Raji (cell line): ENCODE results near the gene SORL1-AS1.

Experiments
- POLR2A ChIP-seq: IDR thresholded peaks from 2 replicates; pipeline ENCODE4 v1.6.1; 2011; ENCODE audit warnings: low read depth, low read length, control low read depth; ENCODE audit not compliant: insufficient read depth

The SORL1-AS1 gene

DNA sequence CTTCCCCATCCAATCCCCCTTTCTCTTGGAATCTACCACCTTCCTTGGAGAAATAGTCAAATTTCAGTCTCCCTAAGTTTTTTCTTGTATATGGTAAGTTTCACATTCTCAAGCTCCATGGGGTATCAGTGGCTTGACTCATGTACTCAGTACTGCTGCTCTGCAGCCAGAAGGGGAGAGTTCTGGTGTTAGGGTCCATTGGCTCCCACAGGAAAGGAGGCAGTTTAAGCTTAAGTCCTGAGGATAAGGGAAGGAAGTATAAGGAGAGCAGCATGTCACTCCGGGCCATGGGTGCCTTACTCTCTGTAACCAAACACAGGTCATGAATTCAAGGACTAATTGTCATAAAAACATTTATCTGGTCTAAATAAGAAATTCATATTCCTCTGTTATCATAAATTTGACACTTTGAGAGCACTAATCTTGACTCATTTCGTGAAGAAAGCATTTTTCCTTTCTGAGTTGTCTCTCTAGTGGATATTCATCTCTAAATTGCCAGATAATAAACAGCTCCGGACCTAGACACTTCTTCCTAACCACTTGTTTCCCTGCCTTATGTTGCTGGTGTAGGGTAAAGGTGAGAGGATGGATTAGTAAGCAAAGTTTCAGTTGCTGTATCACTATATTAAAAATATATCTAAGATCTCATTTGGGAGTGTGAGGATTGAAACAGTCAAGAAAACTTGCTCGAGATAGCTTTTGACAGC, 20.8 kb downstream of the SORL1-AS1 start:
- no peak for TF ChIP-seq POLR2A

- no peak for TF ChIP-seq POLR2A
Measured at GRCh38 chr11:121429556-121429955, 23.2 kb downstream of the SORL1-AS1 start.

DNA sequence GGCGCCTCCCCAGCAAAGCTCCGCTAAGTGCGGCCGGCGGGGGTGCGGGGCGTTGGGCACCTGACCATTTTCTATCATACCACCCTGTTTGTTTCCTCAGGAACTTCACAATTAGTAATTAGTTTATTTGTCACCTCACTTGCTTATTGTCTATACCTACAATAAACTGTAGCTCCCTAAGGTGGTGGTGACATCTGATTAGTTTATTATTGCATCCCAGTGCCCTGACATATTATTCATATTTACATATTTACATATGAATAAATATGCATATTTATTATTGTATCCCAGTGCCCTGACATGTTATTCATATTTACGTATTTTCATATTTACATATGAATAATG, 25.4 kb downstream of the SORL1-AS1 start:
- no peak for TF ChIP-seq POLR2A

- no peak for TF ChIP-seq POLR2A
Measured at GRCh38 chr11:121426476-121427399, 26.0 kb downstream of the SORL1-AS1 start.

DNA sequence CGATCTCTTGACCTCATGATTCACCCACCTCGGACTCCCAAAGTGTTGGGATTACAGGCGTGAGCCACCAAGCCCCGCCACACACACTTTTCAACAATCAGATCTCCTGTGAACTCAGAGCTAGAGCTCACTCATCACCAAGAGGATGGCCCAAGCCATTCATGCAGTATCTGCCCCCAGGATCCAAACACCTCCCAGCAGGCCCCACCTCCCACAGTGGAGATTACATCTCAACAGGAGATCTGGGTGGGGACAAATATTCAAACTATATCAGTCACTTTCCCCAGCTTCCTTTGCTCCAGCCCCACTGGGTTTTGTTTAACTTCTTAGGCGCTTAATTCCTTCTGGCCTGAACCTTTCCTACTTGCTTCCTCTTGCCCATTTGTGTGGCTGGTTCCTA, 26.9 kb downstream of the SORL1-AS1 start:
- TF ChIP-seq POLR2A, result no peak

DNA sequence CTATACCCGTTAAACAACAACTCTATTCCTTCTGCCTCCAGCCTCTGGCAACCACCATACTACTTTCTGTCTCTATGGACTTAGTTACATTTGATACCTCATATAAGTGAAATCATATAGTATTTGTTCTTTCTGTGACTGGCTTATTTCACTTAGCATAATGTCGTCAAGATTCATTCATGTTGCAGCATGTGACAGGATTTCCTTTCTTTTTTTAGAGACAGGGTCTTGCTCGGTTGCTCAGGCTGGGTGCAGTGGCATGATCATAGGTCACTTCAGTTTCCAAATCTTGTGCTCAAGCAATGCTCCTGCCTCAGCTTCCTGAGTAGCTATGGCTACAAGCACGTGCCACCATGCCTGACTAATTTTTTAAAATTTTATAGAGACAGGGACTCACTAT, 30.1 kb downstream of the SORL1-AS1 start:
- TF ChIP-seq POLR2A, result no peak

- TF ChIP-seq POLR2A, result no peak
Measured at GRCh38 chr11:121421149-121421901, 31.4 kb downstream of the SORL1-AS1 start.

GRCh38 chr11:121420398-121420797, 32.4 kb downstream of the SORL1-AS1 start:
- no peak for TF ChIP-seq POLR2A

GRCh38 chr11:121419836-121420235, 32.9 kb downstream of the SORL1-AS1 start:
- no peak for TF ChIP-seq POLR2A

- TF ChIP-seq POLR2A, result 0 out of 2 replicates have a peak, but pooled peaks have one; percentile 19
Measured at GRCh38 chr11:121418625-121419114, 34.1 kb downstream of the SORL1-AS1 start.

DNA sequence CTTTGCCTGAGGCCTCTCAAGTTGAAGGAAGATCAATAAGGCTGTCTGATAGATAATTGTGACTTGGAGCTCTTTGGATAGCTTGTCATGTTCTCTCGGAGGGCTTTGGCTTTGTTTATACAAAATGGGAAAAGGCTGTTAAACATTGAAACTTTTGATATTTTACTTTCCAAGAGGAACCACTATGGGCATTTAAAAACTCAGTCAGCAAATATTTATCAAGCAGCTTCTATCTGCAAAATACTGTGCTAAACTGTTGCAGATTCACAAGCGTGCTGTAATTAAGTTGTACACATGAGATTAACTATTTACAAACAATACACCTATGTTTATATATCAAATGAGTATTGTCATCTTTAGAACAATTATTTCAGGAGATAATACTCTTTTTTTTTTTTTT, 35.2 kb downstream of the SORL1-AS1 start:
- no peak for TF ChIP-seq POLR2A

- no peak for TF ChIP-seq POLR2A
Measured at GRCh38 chr11:121417055-121417551, 35.7 kb downstream of the SORL1-AS1 start.

DNA sequence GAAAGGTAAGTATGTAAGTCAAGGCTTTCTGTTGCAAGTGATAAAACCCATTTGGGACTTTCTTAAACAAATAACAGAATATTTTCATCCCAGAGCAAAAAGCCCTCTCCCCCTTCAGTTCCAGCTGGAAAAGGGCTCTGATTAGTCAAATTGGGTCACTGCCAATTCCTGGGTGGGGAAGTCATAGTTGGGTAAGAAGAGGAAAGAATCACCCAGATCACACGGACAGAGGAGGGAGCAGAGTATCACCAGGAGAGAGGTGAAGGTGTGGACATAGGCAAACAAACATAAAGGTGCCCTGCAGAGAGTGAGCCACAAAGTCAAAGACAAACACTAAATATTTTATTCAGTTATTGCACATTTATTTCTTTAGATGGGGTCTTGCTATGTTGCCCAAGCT, 36.9 kb downstream of the SORL1-AS1 start:
- TF ChIP-seq POLR2A, result no peak

DNA sequence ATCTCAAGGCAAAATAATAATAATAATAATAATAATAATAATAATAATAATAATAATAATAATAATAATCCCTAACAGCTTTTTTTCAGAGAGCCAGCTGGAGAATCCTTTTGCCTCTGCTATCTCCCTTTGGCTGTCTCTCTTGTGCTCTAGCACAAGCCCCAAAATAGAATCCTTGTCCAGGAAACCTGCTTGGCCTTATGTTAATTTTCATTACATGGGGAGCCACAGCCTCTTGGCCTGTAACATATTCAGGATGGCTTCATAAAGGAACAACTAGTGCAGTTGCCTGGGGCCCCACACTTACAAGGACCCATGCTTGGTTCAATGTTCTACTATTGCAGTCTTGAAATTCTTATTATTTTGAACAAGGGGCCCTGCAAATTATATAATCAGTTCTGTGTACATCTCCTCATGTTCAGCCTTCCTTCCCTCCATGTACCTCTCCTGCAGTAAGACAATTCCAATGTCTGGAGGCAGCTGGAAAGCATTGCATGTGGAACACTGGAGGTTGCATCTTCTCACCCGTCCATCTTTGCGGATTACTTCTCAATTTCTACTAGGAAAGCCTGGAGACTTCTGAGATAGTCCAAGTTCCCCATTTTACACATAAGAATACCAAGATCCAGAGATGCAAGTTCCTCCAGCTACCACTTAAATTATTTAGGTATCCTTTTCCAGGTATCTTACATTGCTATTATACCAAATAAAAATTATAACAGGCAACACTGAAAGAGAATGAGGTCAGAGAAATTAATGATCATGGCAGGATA, 38.4 kb downstream of the SORL1-AS1 start:
- no peak for TF ChIP-seq POLR2A
